HCT116 (cell line): ENCODE measurements around the gene RIMOC1. TPM values are rescaled to one million over a fixed set of nuclear protein-coding genes. Genes with fewer than 3 reads are reported as not detected.

Experiments
- ATAC-seq: fragments of 200-7000 bp; cut with Tn5 transposase; 2 replicates; pipeline ENCODE4 v1.9.1; 2020; ENCODE audit warnings: mild to moderate bottlenecking, moderate library complexity
- BruUV-seq: library from RNA; stranded (reverse); fragments of 400-500 nt; replicated peaks from 2 replicates; lab custom pipeline; 2021; lab: Mats Ljungman, UMichigan
- CTCF ChIA-PET: fragments of 300-600 bp; sonication (Branson Sonifier 250); formaldehyde crosslinking; loops from one replicate; lab custom pipeline; 2021; ENCODE audit warnings: antibody characterized with exemption; lab: Charles Lee
- POLR2A ChIA-PET: fragments of 300-600, 350-600 bp; sonication (Branson Sonifier 250); formaldehyde crosslinking; loops from one replicate; lab custom pipeline; 2021; ENCODE audit warnings: antibody characterized with exemption; lab: Charles Lee
- RAD21 ChIA-PET, 2 experiments: fragments of 300-600 bp; sonication (Branson Sonifier 250); formaldehyde crosslinking; loops; one replicate each; lab custom pipeline; 2023; ENCODE audit warnings: low total read pairs in 2 of 2; ENCODE audit not compliant: uncharacterized antibody in 2 of 2, unreplicated experiment in 2 of 2, low non-redundant PET in 1 of 2; lab: Charles Lee
- DNase-seq: peaks from one replicate; pipeline ENCODE4 v3.0.0-alpha.2; 2010; ENCODE audit warnings: low read depth, low spot score
- H2AFZ ChIP-seq: fragments of 200-600 bp; shearing (Covaris generic), sonication (generic); 2 replicates; pipeline ENCODE4 v1.6.1; 2017; ENCODE audit warnings: low read depth, mixed run types, mixed read lengths, antibody characterized with exemption, low read length; ENCODE audit not compliant: poor library complexity, severe bottlenecking
- H3K27ac ChIP-seq: 2 replicates; pipeline ENCODE4 v1.5.1; 2012; ENCODE audit warnings: low read depth, low read length
- H3K27me3 ChIP-seq: fragments of 200-600 bp; sonication (generic); 2 replicates; pipeline ENCODE4 v1.6.1; 2016; ENCODE audit warnings: mixed run types, low read length, mixed read lengths; ENCODE audit not compliant: insufficient read depth
- H3K36me3 ChIP-seq, 2 experiments: fragments of 200-500 bp in 1 of 2; fragments of 200-600 bp in 1 of 2; sonication (Bioruptor generic) in 1 of 2; sonication (generic) in 1 of 2; 2 replicates each; pipeline versions ENCODE4 v1.5.1 to v1.6.1; 2014 to 2016; ENCODE audit warnings: low read length in 2 of 2, inconsistent platforms in 1 of 2, mixed read lengths in 1 of 2, mixed run types in 1 of 2; ENCODE audit not compliant: insufficient read depth in 2 of 2, control insufficient read depth in 1 of 2
- H3K4me1 ChIP-seq, 2 experiments: fragments of 200-600 bp in 1 of 2; sonication (generic) in 1 of 2; 2 replicates each; pipeline versions ENCODE4 v1.5.1 to v1.6.1; 2012 to 2017; ENCODE audit warnings: low read length in 2 of 2, inconsistent platforms in 1 of 2, mild to moderate bottlenecking in 1 of 2, mixed read lengths in 1 of 2, mixed run types in 1 of 2, moderate library complexity in 1 of 2; ENCODE audit not compliant: insufficient read depth in 2 of 2, control insufficient read depth in 1 of 2
- H3K4me2 ChIP-seq: fragments of 200-600 bp; sonication (generic); 2 replicates; pipeline ENCODE4 v1.6.1; 2017; ENCODE audit warnings: mixed run types, low read length, mixed read lengths
- H3K4me3 ChIP-seq, 2 experiments: fragments of 200-600 bp in 1 of 2; sonication (generic) in 1 of 2; replicated peaks in 1 of 2; 2 replicates each; pipeline ENCODE4 v1.5.1; 2011 to 2016; ENCODE audit warnings: low read length in 2 of 2, control low read depth in 1 of 2, low read depth in 1 of 2, mild to moderate bottlenecking in 1 of 2, mixed read lengths in 1 of 2, mixed run types in 1 of 2
- H3K79me2 ChIP-seq: fragments of 200-600 bp; sonication (generic); 2 replicates; pipeline ENCODE4 v1.6.1; 2017; ENCODE audit warnings: mild to moderate bottlenecking, mixed run types, low read length, moderate library complexity, mixed read lengths; ENCODE audit not compliant: insufficient read depth
- H3K9ac ChIP-seq: fragments of 200-600 bp; sonication (generic); 2 replicates; pipeline ENCODE4 v1.6.1; 2016; ENCODE audit warnings: low read length, mixed read lengths
- H3K9me2 ChIP-seq: fragments of 200-600 bp; sonication (generic), shearing (Covaris generic); 2 replicates; pipeline ENCODE4 v1.6.1; 2017; ENCODE audit warnings: mixed run types, mild to moderate bottlenecking, moderate library complexity; ENCODE audit not compliant: insufficient read depth
- H3K9me3 ChIP-seq, 2 experiments: fragments of 200-500 bp in 1 of 2; fragments of 200-600 bp in 1 of 2; sonication (Bioruptor generic) in 1 of 2; sonication (generic) in 1 of 2; 2 replicates each; pipeline ENCODE4 v1.6.1; 2014 to 2017; ENCODE audit warnings: low read length in 2 of 2, mixed read lengths in 2 of 2, inconsistent platforms in 1 of 2, low read depth in 1 of 2, mild to moderate bottlenecking in 1 of 2, mixed run types in 1 of 2, moderate library complexity in 1 of 2; ENCODE audit not compliant: control insufficient read depth in 1 of 2, insufficient read depth in 1 of 2
- H4K20me1 ChIP-seq: fragments of 200-600 bp; sonication (generic), shearing (Covaris generic); 2 replicates; pipeline ENCODE4 v1.6.1; 2017; ENCODE audit warnings: mixed run types, mild to moderate bottlenecking, moderate library complexity; ENCODE audit not compliant: insufficient read depth
- ATF3 ChIP-seq: IDR thresholded peaks from 2 replicates; pipeline ENCODE4 v1.6.1; 2012
- CBX3 ChIP-seq: IDR thresholded peaks from 2 replicates; pipeline ENCODE4 v1.6.1; 2012; ENCODE audit warnings: low read depth
- CTCF ChIP-seq, 3 experiments: fragments of 200-600 bp in 1 of 3; sonication (generic) in 1 of 3; IDR thresholded peaks in 2 of 3; conservative IDR thresholded peaks in 1 of 3; 2 replicates each; pipeline ENCODE4 v1.5.1; 2012 to 2017; ENCODE audit warnings: low read depth in 2 of 3, low read length in 2 of 3, antibody characterized with exemption in 1 of 3, borderline replicate concordance in 1 of 3, control low read depth in 1 of 3, mild to moderate bottlenecking in 1 of 3, mixed read lengths in 1 of 3, mixed run types in 1 of 3, moderate library complexity in 1 of 3; ENCODE audit not compliant: insufficient read depth in 1 of 3
- EGR1 ChIP-seq: IDR thresholded peaks from 2 replicates; pipeline ENCODE4 v1.6.1; 2012; ENCODE audit warnings: low read depth
- ELF1 ChIP-seq: IDR thresholded peaks from 2 replicates; pipeline ENCODE4 v1.6.1; 2012; ENCODE audit warnings: low read depth, borderline replicate concordance
- EZH2 ChIP-seq: fragments of 200-600 bp; sonication (generic); IDR thresholded peaks from 2 replicates; pipeline ENCODE4 v1.6.1; 2017; ENCODE audit warnings: antibody characterized with exemption, mixed run types
- EZH2phosphoT487 ChIP-seq: fragments of 200-600 bp; IDR thresholded peaks from 2 replicates; pipeline ENCODE4 v1.6.1; 2018; ENCODE audit warnings: antibody characterized with exemption, borderline replicate concordance
- POLR2AphosphoS5 ChIP-seq: IDR thresholded peaks from 2 replicates; pipeline ENCODE4 v1.6.1; 2011; ENCODE audit warnings: mild to moderate bottlenecking, low read depth, low read length, moderate library complexity
- RAD21 ChIP-seq: IDR thresholded peaks from 2 replicates; pipeline ENCODE4 v1.6.1; 2012; ENCODE audit warnings: low read depth, mild to moderate bottlenecking
- REST ChIP-seq: IDR thresholded peaks from 2 replicates; pipeline ENCODE4 v1.6.1; 2012; ENCODE audit warnings: low read depth
- SIN3A ChIP-seq: IDR thresholded peaks from 2 replicates; pipeline ENCODE4 v1.6.1; 2012; ENCODE audit warnings: low read depth
- SP1 ChIP-seq: IDR thresholded peaks from 2 replicates; pipeline ENCODE4 v1.6.1; 2012; ENCODE audit warnings: low read depth
- SRF ChIP-seq: IDR thresholded peaks from 2 replicates; pipeline ENCODE4 v1.6.1; 2012; ENCODE audit warnings: low read depth
- TCF7L2 ChIP-seq: IDR thresholded peaks from 2 replicates; pipeline ENCODE4 v1.7.0; 2011; ENCODE audit warnings: borderline replicate concordance, inconsistent platforms; ENCODE audit not compliant: insufficient read depth, insufficient read length; ENCODE audit errors: extremely low read depth
- YY1 ChIP-seq: IDR thresholded peaks from 2 replicates; pipeline ENCODE4 v1.6.1; 2011; ENCODE audit warnings: low read length, low read depth, moderate library complexity, mild to moderate bottlenecking; ENCODE audit not compliant: insufficient replicate concordance; ENCODE audit errors: extremely low read depth
- ZFX ChIP-seq: fragments of 450-650 bp; IDR thresholded peaks from 2 replicates; pipeline ENCODE4 v1.6.1; 2017
- ZNF274 ChIP-seq: fragments of 200-500 bp; sonication (Bioruptor generic); IDR thresholded peaks from 2 replicates; pipeline ENCODE4 v1.6.1; 2014; ENCODE audit warnings: mild to moderate bottlenecking, low read depth, low read length, inconsistent platforms
- intact Hi-C: fragments of 100-400 bp; cut with micrococcal nuclease; formaldehyde crosslinking; loops from 2 replicates; pipeline ENCODE4 v1.10.0; 2022
- total RNA-seq: library from RNA; stranded (reverse); gene quantifications from one replicate; pipeline ENCODE4 v1.2.1, GENCODE V29; 2021; ENCODE audit not compliant: unreplicated experiment
- TF ChIP-seq, protein P1 (sequence below): IDR thresholded peaks from 2 replicates; pipeline ENCODE4 v1.6.1; 2011; ENCODE audit warnings: mild to moderate bottlenecking, low read length, moderate library complexity; ENCODE audit not compliant: insufficient replicate concordance; ENCODE audit errors: extremely low read depth

RIMOC1 gene
- total RNA-seq, 1 experiment from 2014 or later = 28.2 TPM

DNA sequence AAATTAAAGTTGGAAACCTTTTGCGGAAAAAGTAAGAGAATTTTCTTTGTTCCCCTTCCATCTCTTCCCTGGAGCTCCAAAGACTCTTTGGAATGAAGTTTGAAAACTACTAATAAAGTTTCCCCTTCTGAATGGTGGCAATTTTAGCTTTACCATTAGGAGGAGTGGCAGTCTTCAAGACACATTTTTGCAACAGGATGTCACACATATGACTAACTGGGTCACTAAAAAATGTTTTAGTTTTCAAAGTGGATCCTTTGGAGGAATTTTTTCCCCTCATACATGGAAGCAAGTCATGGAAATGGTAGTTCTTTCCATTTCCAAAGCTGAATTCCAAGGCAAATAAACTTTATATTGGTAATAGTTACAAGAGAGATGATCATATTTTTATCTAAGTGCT is 36.5 kb downstream of the RIMOC1 start:
- no peak overlapping the region for H3K27ac ChIP-seq
- H3K9ac ChIP-seq = no peak overlapping the region
- ChIA-PET RAD21 (no interaction called here), POLR2A (no interaction called here), CTCF (no interaction called here)
- H3K9me2 ChIP-seq = no peaks in the 10 kb centered on the region
- no peak for TF ChIP-seq YY1
- no peak for TF ChIP-seq RAD21
- no peak for TF ChIP-seq EZH2phosphoT487
- no peak for TF ChIP-seq ZNF274
- TF ChIP-seq EGR1 = no peak
- no peak for TF ChIP-seq REST
- TF ChIP-seq CBX3 = no peak
- no peak for TF ChIP-seq SP1
- no peak for TF ChIP-seq TCF7L2
- no peak for TF ChIP-seq SIN3A
- TF ChIP-seq EZH2 = no peak
- no peak for TF ChIP-seq ZFX
- no peak for TF ChIP-seq ATF3
- TF ChIP-seq POLR2AphosphoS5 = no peak
- TF ChIP-seq SRF = no peak
- TF ChIP-seq CTCF (IDR thresholded peaks at IDR 0.05 in 2 of 3, conservative IDR thresholded peaks at IDR 0.05 in 1 of 3; ENCODE audit: borderline replicate concordance in 1 of 3, insufficient read depth in 1 of 3, low read depth in 2 of 3, low read length in 2 of 3) = no peak
- TF ChIP-seq ELF1 = no peak
- TF ChIP-seq, protein P1, sequence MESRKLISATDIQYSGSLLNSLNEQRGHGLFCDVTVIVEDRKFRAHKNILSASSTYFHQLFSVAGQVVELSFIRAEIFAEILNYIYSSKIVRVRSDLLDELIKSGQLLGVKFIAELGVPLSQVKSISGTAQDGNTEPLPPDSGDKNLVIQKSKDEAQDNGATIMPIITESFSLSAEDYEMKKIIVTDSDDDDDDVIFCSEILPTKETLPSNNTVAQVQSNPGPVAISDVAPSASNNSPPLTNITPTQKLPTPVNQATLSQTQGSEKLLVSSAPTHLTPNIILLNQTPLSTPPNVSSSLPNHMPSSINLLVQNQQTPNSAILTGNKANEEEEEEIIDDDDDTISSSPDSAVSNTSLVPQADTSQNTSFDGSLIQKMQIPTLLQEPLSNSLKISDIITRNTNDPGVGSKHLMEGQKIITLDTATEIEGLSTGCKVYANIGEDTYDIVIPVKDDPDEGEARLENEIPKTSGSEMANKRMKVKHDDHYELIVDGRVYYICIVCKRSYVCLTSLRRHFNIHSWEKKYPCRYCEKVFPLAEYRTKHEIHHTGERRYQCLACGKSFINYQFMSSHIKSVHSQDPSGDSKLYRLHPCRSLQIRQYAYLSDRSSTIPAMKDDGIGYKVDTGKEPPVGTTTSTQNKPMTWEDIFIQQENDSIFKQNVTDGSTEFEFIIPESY = no peak
- no peak overlapping the region for H2AFZ ChIP-seq
- no peaks in the 10 kb centered on the region for H3K4me1 ChIP-seq
- no TSS peak for BruUV-seq
- no peaks in the 10 kb centered on the region for H3K36me3 ChIP-seq
- DNase-seq = no peak
- no peaks in the 10 kb centered on the region for H3K9me3 ChIP-seq
- intact Hi-C loops = no loop called here
- no peaks in the 10 kb centered on the region for H4K20me1 ChIP-seq
- no peak for ATAC-seq
- no peak overlapping the region for H3K4me3 ChIP-seq
- H3K27me3 ChIP-seq = no peaks in the 10 kb centered on the region
- no peak overlapping the region for H3K4me2 ChIP-seq
- no peaks in the 10 kb centered on the region for H3K79me2 ChIP-seq
